Mesenchymal stem cell (in vitro differentiated cells and primary cell): ENCODE measurements around the gene DYNC1I2.

Experiments used
- DNase-seq: peaks from one replicate; pipeline ENCODE4 v3.0.0-alpha.2; 2013
- H2AFZ ChIP-seq: one replicate; pipeline ENCODE4 v1.6.1; 2013; ENCODE audit warnings: low read depth, mild to moderate bottlenecking, control low read depth, inconsistent platforms, low read length, moderate library complexity
- H2AK5ac ChIP-seq: 2 replicates; pipeline ENCODE4 v1.6.1; 2013; ENCODE audit warnings: low read length, moderate library complexity, mild to moderate bottlenecking, inconsistent platforms; ENCODE audit not compliant: severe bottlenecking
- H2BK120ac ChIP-seq: one replicate; pipeline ENCODE4 v1.6.1; 2013; ENCODE audit warnings: low read depth, mild to moderate bottlenecking, inconsistent platforms, low read length, moderate library complexity
- H2BK12ac ChIP-seq, 2 experiments: one replicate each; pipeline ENCODE4 v1.6.1; 2013; ENCODE audit warnings: inconsistent platforms in 2 of 2, low read length in 2 of 2, mild to moderate bottlenecking in 2 of 2, moderate library complexity in 2 of 2, control low read depth in 1 of 2
- H2BK15ac ChIP-seq: one replicate; pipeline ENCODE4 v1.6.1; 2013; ENCODE audit warnings: mild to moderate bottlenecking, low read depth, inconsistent platforms; ENCODE audit not compliant: poor library complexity, severe bottlenecking
- H2BK5ac ChIP-seq: 2 replicates; pipeline ENCODE4 v1.6.1; 2013; ENCODE audit warnings: low read depth, mild to moderate bottlenecking, low read length, control low read depth, inconsistent platforms; ENCODE audit not compliant: poor library complexity, severe bottlenecking
- H3K14ac ChIP-seq, 2 experiments: one replicate each; pipeline ENCODE4 v1.6.1; 2013; ENCODE audit warnings: inconsistent platforms in 2 of 2, low read length in 2 of 2, control low read depth in 1 of 2, mild to moderate bottlenecking in 1 of 2, moderate library complexity in 1 of 2
- H3K18ac ChIP-seq, 2 experiments: one replicate each; pipeline ENCODE4 v1.6.1; 2013; ENCODE audit warnings: inconsistent platforms in 2 of 2, low read length in 2 of 2, control low read depth in 1 of 2, low read depth in 1 of 2, mild to moderate bottlenecking in 1 of 2
- H3K23ac ChIP-seq, 2 experiments: one replicate each; pipeline ENCODE4 v1.6.1; 2013; ENCODE audit warnings: inconsistent platforms in 2 of 2, low read length in 2 of 2, mild to moderate bottlenecking in 2 of 2, moderate library complexity in 2 of 2, control low read depth in 1 of 2
- H3K27ac ChIP-seq: 2 replicates; pipeline ENCODE4 v1.5.1; 2013; ENCODE audit warnings: mild to moderate bottlenecking, moderate library complexity, low read length, control low read depth, inconsistent platforms; ENCODE audit not compliant: poor library complexity, severe bottlenecking
- H3K27me3 ChIP-seq, 2 experiments: 2 replicates each; pipeline versions ENCODE4 v1.6.1 to v1.7.0; 2013; ENCODE audit warnings: low read length in 2 of 2, mild to moderate bottlenecking in 2 of 2, moderate library complexity in 2 of 2, control low read depth in 1 of 2, inconsistent platforms in 1 of 2; ENCODE audit not compliant: control insufficient read depth in 1 of 2, insufficient read depth in 1 of 2
- H3K36me3 ChIP-seq, 2 experiments: 2 replicates each; pipeline versions ENCODE4 v1.6.1 to v1.7.0; 2013; ENCODE audit warnings: low read length in 2 of 2, control low read depth in 1 of 2, inconsistent platforms in 1 of 2, low read depth in 1 of 2, mild to moderate bottlenecking in 1 of 2; ENCODE audit not compliant: insufficient read depth in 2 of 2, control insufficient read depth in 1 of 2
- H3K4ac ChIP-seq, 2 experiments: one replicate each; pipeline ENCODE4 v1.6.1; 2013; ENCODE audit warnings: inconsistent platforms in 2 of 2, low read length in 2 of 2, mild to moderate bottlenecking in 2 of 2, moderate library complexity in 2 of 2, control low read depth in 1 of 2, low read depth in 1 of 2
- H3K4me1 ChIP-seq: 2 replicates; pipeline ENCODE4 v1.6.1; 2013; ENCODE audit warnings: low read depth, low read length, control low read depth; ENCODE audit not compliant: control insufficient read depth, insufficient read depth
- H3K4me2 ChIP-seq: 2 replicates; pipeline ENCODE4 v1.6.1; 2013; ENCODE audit warnings: low read length, mild to moderate bottlenecking, inconsistent platforms; ENCODE audit not compliant: poor library complexity, severe bottlenecking
- H3K4me3 ChIP-seq, 2 experiments: 2 replicates each; pipeline versions ENCODE4 v1.5.1 to v1.7.0; 2013; ENCODE audit warnings: low read length in 2 of 2, mild to moderate bottlenecking in 2 of 2, control low read depth in 1 of 2, low read depth in 1 of 2; ENCODE audit not compliant: insufficient read depth in 1 of 2
- H3K79me1 ChIP-seq: replicated peaks from 2 replicates; pipeline ENCODE4 v1.6.1; 2013; ENCODE audit warnings: mild to moderate bottlenecking, control low read depth, low read length, inconsistent platforms; ENCODE audit not compliant: poor library complexity, severe bottlenecking
- H3K9ac ChIP-seq: 2 replicates; pipeline ENCODE4 v1.7.0; 2013; ENCODE audit warnings: mild to moderate bottlenecking, low read length, moderate library complexity
- H3K9me3 ChIP-seq: 2 replicates; pipeline ENCODE4 v1.7.0; 2013; ENCODE audit warnings: mild to moderate bottlenecking, low read length; ENCODE audit not compliant: control insufficient read depth
- H4K8ac ChIP-seq: one replicate; pipeline ENCODE4 v1.6.1; 2013; ENCODE audit warnings: inconsistent platforms, mild to moderate bottlenecking, low read length, moderate library complexity
- H4K91ac ChIP-seq: one replicate; pipeline ENCODE4 v1.6.1; 2013; ENCODE audit warnings: mild to moderate bottlenecking, low read length, inconsistent platforms
- WGBS: methylation state at CpG from one replicate; pipeline ENCODE4 v1.1.7; 2013; ENCODE audit warnings: mixed read lengths; 5-methylcytosine and 5-hydroxymethylcytosine counted together

DYNC1I2 gene

GRCh38 chr2:171741189-171741588 lies 53.9 kb downstream of the DYNC1I2 start:
- H2BK12ac ChIP-seq, result no peak overlapping the region
- H3K27ac ChIP-seq, result no peak overlapping the region

GRCh38 chr2:171742760-171743159 lies 55.5 kb downstream of the DYNC1I2 start:
- H3K4ac ChIP-seq, result no peak overlapping the region
- H2AK5ac ChIP-seq, result no peak overlapping the region
- no peak overlapping the region for H2AFZ ChIP-seq
- H2BK120ac ChIP-seq, result no peak overlapping the region
- no peak overlapping the region for H4K91ac ChIP-seq
- H3K4me1 ChIP-seq, result no peaks in the 10 kb centered on the region
- 100% methylated on average over 1 of the region's 1 CpG for WGBS
- H3K9ac ChIP-seq, result no peak overlapping the region
- H3K4me2 ChIP-seq, result no peak overlapping the region
- H2BK5ac ChIP-seq, result no peak overlapping the region
- H3K18ac ChIP-seq, result no peak overlapping the region
- no peak for DNase-seq
- peaks cover 17% of the 10 kb centered on the region for H3K79me1 ChIP-seq
- no peak overlapping the region for H2BK15ac ChIP-seq
- H4K8ac ChIP-seq, result no peak overlapping the region
- H3K9me3 ChIP-seq, result no peaks in the 10 kb centered on the region
- H2BK12ac ChIP-seq, result no peak overlapping the region
- no peak overlapping the region for H3K27ac ChIP-seq
- peaks cover 9 to 89% of the 10 kb centered on the region in 2 experiments for H3K36me3 ChIP-seq
- H3K4me3 ChIP-seq, result no peak overlapping the region
- H3K27me3 ChIP-seq, result no peaks in the 10 kb centered on the region
- H3K14ac ChIP-seq, result no peak overlapping the region
- no peak overlapping the region for H3K23ac ChIP-seq

More at GRCh38 chr2:171741189-171741588, 53.9 kb downstream of the DYNC1I2 start:
- Histone ChIP-seq H2BK5ac (no peak overlapping the region), H2AFZ (no peak overlapping the region), H3K9me3 (no peaks in the 10 kb centered on the region), H3K4me3 (no peak overlapping the region), H4K8ac (no peak overlapping the region), H3K27me3 (no peaks in the 10 kb centered on the region), H2BK15ac (no peak overlapping the region), H3K4ac (no peak overlapping the region), H3K36me3 (peaks cover 13 to 90% of the 10 kb centered on the region in 2 experiments), H2AK5ac (no peak overlapping the region), H3K23ac (no peak overlapping the region), H3K9ac (no peak overlapping the region), H2BK120ac (no peak overlapping the region), H3K4me2 (no peak overlapping the region), H3K79me1 (peaks cover 22% of the 10 kb centered on the region), H3K14ac (no peak overlapping the region), H4K91ac (no peak overlapping the region), H3K4me1 (no peaks in the 10 kb centered on the region), H3K18ac (no peak overlapping the region)
- 75% methylated on average over 1 of the region's 2 CpGs for WGBS
- DNase-seq, result no peak

GRCh38 chr2:171745141-171745540 lies 57.9 kb downstream of the DYNC1I2 start:
- H3K9me3 ChIP-seq, result no peaks in the 10 kb centered on the region
- H3K79me1 ChIP-seq, result peaks cover 10% of the 10 kb centered on the region
- no peak overlapping the region for H3K9ac ChIP-seq
- no peak for DNase-seq
- no peak overlapping the region for H4K8ac ChIP-seq
- no peak overlapping the region for H2BK12ac ChIP-seq
- no CpG with 5 or more reads among the region's 1 CpG for WGBS
- no peak overlapping the region for H3K23ac ChIP-seq
- H2BK5ac ChIP-seq, result no peak overlapping the region
- H2AFZ ChIP-seq, result no peak overlapping the region
- H3K18ac ChIP-seq, result no peak overlapping the region
- H3K27me3 ChIP-seq, result no peaks in the 10 kb centered on the region
- no peak overlapping the region for H3K4ac ChIP-seq
- no peak overlapping the region for H4K91ac ChIP-seq
- H3K36me3 ChIP-seq, result peaks cover 3 to 91% of the 10 kb centered on the region in 2 experiments
- no peak overlapping the region for H2BK120ac ChIP-seq
- H3K27ac ChIP-seq, result no peak overlapping the region
- no peak overlapping the region for H2AK5ac ChIP-seq
- no peaks in the 10 kb centered on the region for H3K4me1 ChIP-seq
- no peak overlapping the region for H3K14ac ChIP-seq
- no peak overlapping the region for H2BK15ac ChIP-seq
- no peak overlapping the region for H3K4me2 ChIP-seq
- H3K4me3 ChIP-seq, result no peak overlapping the region

- Histone ChIP-seq H2BK5ac (no peak overlapping the region), H3K27me3 (no peaks in the 10 kb centered on the region), H3K4ac (no peak overlapping the region), H4K91ac (no peak overlapping the region), H3K23ac (no peak overlapping the region), H3K9ac (no peak overlapping the region), H3K79me1 (peaks cover 11% of the 10 kb centered on the region), H2BK15ac (no peak overlapping the region), H2BK120ac (no peak overlapping the region), H3K27ac (no peak overlapping the region), H3K14ac (no peak overlapping the region), H2AK5ac (no peak overlapping the region), H2BK12ac (no peak overlapping the region), H3K4me1 (no peaks in the 10 kb centered on the region), H3K4me2 (no peak overlapping the region), H3K18ac (no peak overlapping the region), H3K36me3 (peaks cover 5 to 91% of the 10 kb centered on the region in 2 experiments), H3K9me3 (no peaks in the 10 kb centered on the region), H2AFZ (no peak overlapping the region), H3K4me3 (no peak overlapping the region), H4K8ac (no peak overlapping the region)
- DNase-seq, result no peak
- WGBS, result 95% methylated on average over 3 of the region's 4 CpGs
These were observed 58.5 kb downstream of the DYNC1I2 start for GRCh38 chr2:171745806-171746205.
